ENCODE results near the gene LRRC8C. TPM values are rescaled to one million over a fixed set of nuclear protein-coding genes. Genes with fewer than 3 reads are reported as not detected.
"Not testable (repeated sequence)": the region's sequence is repeated elsewhere in the genome, so short reads cannot be mapped to it uniquely, and the experiment has no call there.

Gene LRRC8C
- total and polyA plus RNA-seq, 7 donors = 0.69 to 7.8 (median 3.8) TPM

DNA sequence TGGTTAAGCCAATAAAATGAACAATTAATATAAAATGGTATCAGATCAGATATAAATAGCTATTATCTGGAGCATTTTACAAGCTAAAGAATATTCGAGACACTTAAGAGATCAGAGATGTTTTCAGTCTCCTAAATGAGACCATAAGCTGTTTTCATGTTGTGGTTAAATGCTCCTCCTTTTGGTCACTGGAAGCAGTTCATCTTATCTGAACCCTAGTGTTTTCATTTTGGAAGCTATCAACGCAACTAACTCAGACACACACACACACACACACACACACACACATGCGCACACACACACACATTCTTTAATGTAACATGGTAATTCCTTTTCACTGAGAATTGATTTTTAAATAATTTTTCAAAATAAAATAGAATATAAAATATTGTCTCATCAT is 10.0 kb upstream of the LRRC8C start:
- Histone ChIP-seq H3K4me3 (no peak overlapping the region), H3K27ac (no peak overlapping the region), H3K27me3 (no peaks in the 10 kb centered on the region), H3K9me3 (no peaks in the 10 kb centered on the region), H3K4me1 (no peaks in the 10 kb centered on the region), H3K36me3 (no peaks in the 10 kb centered on the region)
- TF ChIP-seq POLR2AphosphoS5 (IDR thresholded peaks at IDR 0.05) = no peak
- TF ChIP-seq, protein P1, sequence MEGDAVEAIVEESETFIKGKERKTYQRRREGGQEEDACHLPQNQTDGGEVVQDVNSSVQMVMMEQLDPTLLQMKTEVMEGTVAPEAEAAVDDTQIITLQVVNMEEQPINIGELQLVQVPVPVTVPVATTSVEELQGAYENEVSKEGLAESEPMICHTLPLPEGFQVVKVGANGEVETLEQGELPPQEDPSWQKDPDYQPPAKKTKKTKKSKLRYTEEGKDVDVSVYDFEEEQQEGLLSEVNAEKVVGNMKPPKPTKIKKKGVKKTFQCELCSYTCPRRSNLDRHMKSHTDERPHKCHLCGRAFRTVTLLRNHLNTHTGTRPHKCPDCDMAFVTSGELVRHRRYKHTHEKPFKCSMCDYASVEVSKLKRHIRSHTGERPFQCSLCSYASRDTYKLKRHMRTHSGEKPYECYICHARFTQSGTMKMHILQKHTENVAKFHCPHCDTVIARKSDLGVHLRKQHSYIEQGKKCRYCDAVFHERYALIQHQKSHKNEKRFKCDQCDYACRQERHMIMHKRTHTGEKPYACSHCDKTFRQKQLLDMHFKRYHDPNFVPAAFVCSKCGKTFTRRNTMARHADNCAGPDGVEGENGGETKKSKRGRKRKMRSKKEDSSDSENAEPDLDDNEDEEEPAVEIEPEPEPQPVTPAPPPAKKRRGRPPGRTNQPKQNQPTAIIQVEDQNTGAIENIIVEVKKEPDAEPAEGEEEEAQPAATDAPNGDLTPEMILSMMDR (IDR thresholded peaks at IDR 0.05) = no peak
- TF ChIP-seq EP300 (IDR thresholded peaks at IDR 0.05) = no peak
- TF ChIP-seq POLR2A (IDR thresholded peaks at IDR 0.05) = no peak
- intact Hi-C loops (cut with DNase I) = no loop called here
- WGBS, 2 donors = 70 to 85% methylated on average over 3 of the region's 3 CpGs
- no peak for DNase-seq

DNA sequence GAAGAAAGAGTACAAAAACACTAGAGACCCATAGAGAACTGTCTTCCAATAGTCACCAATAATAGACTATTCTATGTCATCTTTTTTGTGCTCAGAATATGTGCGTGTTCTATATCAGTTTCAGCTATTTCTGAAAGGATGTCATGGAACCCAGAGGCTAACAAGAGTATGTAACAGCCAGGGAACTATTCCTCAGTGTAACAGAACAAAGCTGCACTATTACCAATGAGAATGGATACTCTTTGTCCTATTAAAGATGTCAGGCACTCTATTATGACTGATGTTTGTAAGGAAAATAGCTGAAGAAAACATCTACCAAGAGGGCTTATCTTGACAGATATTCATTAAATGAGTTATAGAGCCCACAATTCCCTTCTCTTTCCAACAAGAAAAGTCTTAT is 8.6 kb upstream of the LRRC8C start:
- Histone ChIP-seq H3K9me3 (no peaks in the 10 kb centered on the region), H3K27me3 (no peaks in the 10 kb centered on the region), H3K27ac (no peak overlapping the region), H3K4me1 (no peaks in the 10 kb centered on the region), H3K4me3 (no peak overlapping the region), H3K36me3 (no peaks in the 10 kb centered on the region)
- TF ChIP-seq POLR2AphosphoS5 (IDR thresholded peaks at IDR 0.05) (no peak), EP300 (IDR thresholded peaks at IDR 0.05) (no peak)
- TF ChIP-seq, protein P1 (IDR thresholded peaks at IDR 0.05) = no peak
- 94% methylated on average over 1 of the region's 1 CpG for WGBS, 2 donors
- no peak for DNase-seq
- intact Hi-C loops (cut with DNase I) = no loop called here

DNA sequence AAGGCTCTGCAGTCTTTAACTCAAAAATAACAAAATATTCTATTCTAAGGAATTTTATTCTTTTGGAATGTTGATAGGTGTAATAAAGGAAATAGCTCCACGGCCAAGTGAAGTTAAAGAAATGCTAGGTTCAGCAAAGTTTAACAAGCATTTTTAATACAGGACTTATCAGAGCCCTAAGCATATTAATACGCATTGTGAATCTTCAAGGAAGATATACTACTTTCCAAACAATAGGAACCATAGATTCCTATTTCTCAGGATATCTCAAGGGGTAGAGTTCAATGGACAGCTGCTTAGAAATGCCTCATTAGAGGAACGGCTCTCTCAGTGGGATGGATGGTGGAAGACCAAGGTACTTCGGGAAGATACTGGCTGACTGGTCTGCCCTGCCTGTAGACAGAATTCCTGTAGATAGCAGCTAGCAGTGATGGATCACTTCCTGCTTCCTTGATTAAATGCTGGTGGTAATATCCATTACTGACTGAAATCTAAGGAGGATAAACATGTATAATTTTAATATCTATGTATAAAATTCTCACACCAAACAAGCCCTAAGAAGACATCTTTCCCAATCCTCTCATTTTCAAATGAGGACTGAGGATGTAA is 8.1 kb upstream of the LRRC8C start:
- Histone ChIP-seq H3K27me3 (no peaks in the 10 kb centered on the region), H3K4me1 (no peaks in the 10 kb centered on the region), H3K9me3 (no peaks in the 10 kb centered on the region), H3K36me3 (no peaks in the 10 kb centered on the region), H3K27ac (no peak overlapping the region), H3K4me3 (no peak overlapping the region)
- intact Hi-C loops (cut with DNase I) = no loop called here
- 85 to 92% methylated on average over 4 of the region's 4 CpGs for WGBS, 2 donors
- TF ChIP-seq EP300 (IDR thresholded peaks at IDR 0.05) (no peak), POLR2A (IDR thresholded peaks at IDR 0.05) (no peak), POLR2AphosphoS5 (IDR thresholded peaks at IDR 0.05) (no peak)
- TF ChIP-seq, protein P1 (IDR thresholded peaks at IDR 0.05) = no peak
- DNase-seq = no peak

DNA sequence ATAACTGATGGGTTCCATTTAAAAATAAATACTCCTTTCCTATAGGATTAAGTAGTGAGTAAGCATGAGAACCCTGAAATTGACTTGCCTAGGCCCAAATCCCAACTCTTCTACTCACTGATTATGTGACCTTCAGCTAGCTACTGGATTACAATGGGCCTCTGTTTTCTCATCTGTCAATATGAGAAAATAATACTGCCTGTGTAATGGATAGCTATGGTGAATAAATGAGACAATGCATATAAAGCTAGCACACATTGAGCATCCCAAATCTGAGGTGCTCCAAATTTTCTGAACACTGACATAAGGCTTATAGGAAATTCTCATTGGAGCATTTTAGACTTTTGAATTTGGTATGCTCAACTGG is 5.3 kb upstream of the LRRC8C start:
- TF ChIP-seq POLR2AphosphoS5 (IDR thresholded peaks at IDR 0.05) (no peak), EP300 (IDR thresholded peaks at IDR 0.05) (no peak), POLR2A (IDR thresholded peaks at IDR 0.05) (no peak)
- TF ChIP-seq, protein P1 (IDR thresholded peaks at IDR 0.05) = no peak
- H3K27ac ChIP-seq = no peak overlapping the region
- no peak overlapping the region for H3K4me3 ChIP-seq
- no peaks in the 10 kb centered on the region for H3K4me1 ChIP-seq
- no peak for DNase-seq
- intact Hi-C loops (cut with DNase I) = no loop called here
- no peaks in the 10 kb centered on the region for H3K9me3 ChIP-seq
- no peaks in the 10 kb centered on the region for H3K27me3 ChIP-seq
- no peaks in the 10 kb centered on the region for H3K36me3 ChIP-seq

DNA sequence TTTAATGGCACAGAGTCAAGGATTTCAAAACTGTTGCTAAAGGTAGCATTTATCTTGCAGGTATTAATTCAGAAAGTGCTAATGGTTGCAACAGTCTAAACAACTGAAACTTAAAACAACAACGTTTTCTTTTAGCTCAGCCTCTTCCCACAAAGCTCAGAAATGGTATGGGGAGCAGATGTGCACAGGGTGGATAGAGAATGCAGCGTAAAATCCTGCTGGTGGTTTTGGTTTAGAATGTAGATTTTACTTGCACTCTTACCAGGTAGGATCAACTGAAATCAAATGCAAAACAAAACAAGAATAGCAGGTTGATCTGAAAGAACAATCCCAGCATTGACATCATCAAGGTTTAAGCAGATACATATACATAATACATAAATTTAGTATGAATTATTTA is 3.8 kb upstream of the LRRC8C start:
- Histone ChIP-seq H3K9me3 (no peaks in the 10 kb centered on the region), H3K27ac (no peak overlapping the region), H3K27me3 (no peaks in the 10 kb centered on the region), H3K4me1 (peaks cover 0 to 9% (median 6%) of the 10 kb centered on the region in 4 donors), H3K36me3 (no peaks in the 10 kb centered on the region), H3K4me3 (no peak overlapping the region)
- no peak for DNase-seq
- intact Hi-C loops (cut with DNase I) = no loop called here
- WGBS, 2 donors = 72 to 81% methylated on average over 2 of the region's 2 CpGs
- TF ChIP-seq, protein P1 (IDR thresholded peaks at IDR 0.05) = no peak
- no peak for TF ChIP-seq POLR2AphosphoS5 (IDR thresholded peaks at IDR 0.05)

DNA sequence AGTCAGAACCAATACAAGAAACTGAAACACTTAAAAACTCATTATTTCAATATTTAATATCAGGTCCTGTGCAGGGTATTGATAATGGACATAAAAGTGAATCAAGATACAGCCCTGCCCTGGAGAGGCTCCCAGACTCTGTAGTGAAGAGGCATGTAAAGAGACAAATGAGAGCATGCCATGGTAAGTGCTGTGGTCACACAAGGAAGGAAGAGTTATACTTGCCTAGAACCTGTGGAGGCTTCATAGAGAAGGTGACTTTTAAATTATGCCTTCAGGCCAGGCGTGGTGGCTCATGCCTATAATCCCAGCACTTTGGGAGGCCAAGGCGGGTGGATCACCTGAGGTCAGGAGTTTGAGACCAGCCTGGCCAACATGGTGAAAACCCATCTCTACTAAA is 3.3 kb upstream of the LRRC8C start:
- H3K27ac ChIP-seq; H3K36me3 ChIP-seq; H3K9me3 ChIP-seq; DNase-seq; H3K27me3 ChIP-seq; intact Hi-C loops (cut with DNase I); H3K4me3 ChIP-seq: not testable (repeated sequence)
- peaks cover 0 to 12% (median 8%) of the 10 kb centered on the region in 4 donors for H3K4me1 ChIP-seq
- 90 to 100% methylated on average over 2 of the region's 2 CpGs for WGBS, 2 donors

Measured in sigmoid colon (tissue), 7 donors.